HCEC 1CT (cell line): Measurements from ENCODE around the gene BET1L.
A peak's percentile ranks its signal among the peaks of the same experiment; 100 is the strongest.

ENCODE experiments used
- DNase-seq: peaks from one replicate; pipeline ENCODE4 v3.0.0-alpha.2; 2017

The BET1L gene

GRCh38 chr11:209275-210121 lies 2.3 kb upstream of the BET1L start:
- DNase-seq = no peak

DNA sequence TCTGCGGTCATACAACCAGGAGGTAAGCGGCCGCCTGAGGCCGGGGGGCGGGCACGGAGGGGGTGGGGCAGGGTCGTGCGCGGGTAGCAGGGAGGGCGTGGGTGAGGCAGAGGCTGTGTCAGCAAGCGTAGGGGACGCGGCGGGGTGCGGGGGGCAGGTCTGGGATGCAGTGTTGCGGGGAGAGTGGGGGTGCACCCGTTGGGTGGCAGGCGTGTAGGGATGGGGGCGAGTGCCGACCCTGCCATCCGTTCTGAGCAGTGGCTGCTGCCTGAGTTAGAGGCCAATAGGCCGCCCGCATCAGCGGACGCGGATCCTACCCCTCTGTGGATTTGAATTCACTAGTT lies 1.7 kb upstream of the BET1L start:
- DNase-seq = no peak

GRCh38 chr11:208181-208916 lies 1.1 kb upstream of the BET1L start:
- peak; percentile 78 for DNase-seq

- peak; percentile 19 for DNase-seq
Measured at GRCh38 chr11:207863-208180, 623 bp upstream of the BET1L start.

DNA sequence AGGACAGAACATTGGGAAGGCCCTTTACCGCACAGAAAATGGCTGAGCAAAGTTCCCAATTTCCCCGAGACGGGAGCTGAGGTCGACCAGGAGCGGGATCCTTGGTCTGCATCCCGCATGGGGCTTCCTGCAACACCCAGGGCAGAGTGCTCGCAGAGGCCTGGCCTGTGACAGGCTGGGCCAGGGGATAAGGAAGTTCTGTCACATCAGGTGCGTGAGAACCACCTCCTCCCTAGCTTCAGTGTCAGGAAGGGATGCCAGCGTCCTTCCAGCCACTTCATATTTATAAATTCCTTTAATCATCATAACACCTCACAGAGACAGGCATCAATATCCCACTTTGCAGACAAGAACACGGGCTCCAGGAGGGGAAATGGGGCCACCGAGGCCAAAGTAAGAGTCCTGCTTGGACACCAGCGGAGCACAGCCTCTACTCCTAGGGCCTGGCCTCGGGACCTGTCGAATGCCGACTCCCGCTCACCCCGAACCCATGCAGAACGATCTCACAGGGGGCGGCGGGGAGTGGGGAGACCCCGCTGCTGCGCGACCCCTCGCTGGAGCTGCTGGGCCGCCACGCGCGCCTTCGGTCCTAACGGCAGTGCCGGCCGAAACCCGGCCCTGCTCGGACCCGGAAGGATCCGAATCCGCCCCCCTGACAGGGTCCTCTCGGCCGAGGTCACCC lies 532 bp downstream of the BET1L start:
- no peak for DNase-seq

- no peak for DNase-seq
Measured at GRCh38 chr11:206002-206384, 1.2 kb downstream of the BET1L start.

GRCh38 chr11:205221-206001 lies 1.8 kb downstream of the BET1L start:
- DNase-seq = no peak

GRCh38 chr11:204587-205109 lies 2.6 kb downstream of the BET1L start:
- DNase-seq = no peak

DNA sequence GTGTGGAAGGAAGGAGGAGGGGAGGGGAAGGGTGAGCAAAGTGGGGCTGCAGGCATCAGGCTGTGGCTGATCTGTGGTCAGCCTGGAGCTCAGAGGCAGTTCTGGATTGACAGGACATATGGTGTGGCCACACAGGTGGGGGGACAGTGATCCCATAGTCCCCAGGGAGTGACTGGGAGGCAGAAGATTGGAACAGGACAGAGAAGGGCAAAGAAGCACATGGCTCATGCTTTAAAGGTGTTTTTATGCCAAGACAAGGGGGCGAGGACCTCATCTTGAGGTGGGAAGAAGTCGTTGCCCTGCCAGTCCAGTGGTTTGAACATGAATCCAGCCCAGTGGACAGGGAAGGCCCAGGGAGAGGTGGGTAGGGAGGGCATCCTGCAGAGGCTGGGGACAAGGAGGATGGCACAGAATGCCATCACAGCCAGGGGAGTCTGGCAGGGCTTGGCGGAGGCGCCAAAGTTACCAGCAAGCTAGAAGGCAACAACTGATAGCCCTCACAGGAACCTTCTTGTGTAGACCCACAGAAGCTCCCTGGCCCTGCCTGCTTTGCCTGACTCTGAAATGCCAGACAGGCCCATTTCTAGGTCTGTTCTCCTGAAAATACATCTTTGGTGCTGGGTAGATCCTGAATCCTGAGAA lies 3.1 kb downstream of the BET1L start:
- no peak for DNase-seq

GRCh38 chr11:203056-203944 lies 3.9 kb downstream of the BET1L start:
- no peak for DNase-seq

- no peak for DNase-seq
Measured at GRCh38 chr11:202490-202889, 4.7 kb downstream of the BET1L start.

DNA sequence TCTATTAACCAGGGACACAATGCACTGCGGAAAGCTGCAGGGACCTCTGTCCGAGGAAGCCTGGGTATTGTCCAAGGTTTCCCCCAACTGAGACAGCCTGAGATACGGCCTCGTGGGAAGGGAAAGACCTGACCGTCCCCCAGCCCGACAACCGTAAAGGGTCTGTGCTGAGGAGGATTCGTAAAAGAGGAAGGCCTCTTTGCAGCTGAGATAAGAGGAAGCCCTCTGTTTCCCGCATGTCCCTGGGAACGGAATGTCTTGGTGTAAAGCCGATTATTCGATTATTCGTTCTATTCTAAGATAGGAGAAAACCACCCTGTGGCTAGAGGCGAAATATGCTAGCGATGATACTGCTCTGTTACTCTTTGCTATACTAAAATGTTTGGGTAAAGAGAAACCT lies 5.2 kb downstream of the BET1L start:
- no peak for DNase-seq

- DNase-seq = no peak
Measured at GRCh38 chr11:200224-201003, 6.8 kb downstream of the BET1L start.

- no peak for DNase-seq
Measured at GRCh38 chr11:199782-200181, 7.4 kb downstream of the BET1L start.

- no peak for DNase-seq
Measured at GRCh38 chr11:199004-199581, 8.1 kb downstream of the BET1L start.

DNA sequence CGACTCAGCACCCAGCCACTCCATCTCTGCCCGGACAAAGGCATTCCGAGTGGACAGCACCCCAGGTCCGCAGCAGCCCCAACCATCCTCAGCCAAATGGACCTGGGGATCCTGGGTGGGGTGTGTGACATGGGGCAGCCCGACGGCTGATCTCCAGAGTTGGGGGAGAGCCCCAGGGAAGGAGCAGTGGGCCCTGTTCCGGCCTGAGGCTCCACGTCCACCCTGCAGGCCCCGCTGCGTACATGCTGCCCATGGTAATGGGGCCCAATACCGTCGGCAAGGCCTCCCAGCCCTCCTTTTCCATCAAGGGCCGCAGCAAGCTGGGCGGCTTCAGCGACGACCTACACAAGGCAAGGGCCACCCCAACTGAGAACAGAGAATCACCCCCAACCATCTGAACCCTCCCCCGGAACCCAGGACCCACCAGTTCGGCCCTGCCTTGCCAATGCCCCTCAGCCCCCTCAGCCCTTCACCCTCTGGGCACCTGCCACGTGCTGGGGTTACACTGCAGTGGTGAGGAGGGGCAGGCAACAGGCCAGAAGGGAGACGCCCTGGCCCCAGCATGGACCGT lies 8.9 kb downstream of the BET1L start:
- no peak for DNase-seq

- no peak for DNase-seq
Measured at GRCh38 chr11:197741-198235, 9.4 kb downstream of the BET1L start.

GRCh38 chr11:196786-197731 lies 10.1 kb downstream of the BET1L start:
- DNase-seq = no peak
